HUES48 (cell line): Measurements from ENCODE around the gene CSNK2B.

Source experiments
- H3K27ac ChIP-seq: one replicate; pipeline ENCODE4 v1.7.0; 2013; ENCODE audit warnings: low read depth, low read length, inconsistent platforms
- H3K27me3 ChIP-seq: 2 replicates; pipeline ENCODE4 v1.6.1; 2013; ENCODE audit warnings: mild to moderate bottlenecking, low read length; ENCODE audit not compliant: control insufficient read depth, insufficient read depth
- H3K36me3 ChIP-seq: 2 replicates; pipeline ENCODE4 v1.6.1; 2013; ENCODE audit warnings: low read length; ENCODE audit not compliant: control insufficient read depth, insufficient read depth
- H3K4me1 ChIP-seq: 2 replicates; pipeline ENCODE4 v1.6.1; 2013; ENCODE audit warnings: mild to moderate bottlenecking, low read length; ENCODE audit not compliant: control insufficient read depth, insufficient read depth
- H3K4me3 ChIP-seq: 2 replicates; pipeline ENCODE4 v1.5.1; 2013; ENCODE audit warnings: mild to moderate bottlenecking, low read depth, low read length
- H3K9ac ChIP-seq: 2 replicates; pipeline ENCODE4 v1.6.1; 2013; ENCODE audit warnings: mild to moderate bottlenecking, low read depth, low read length, moderate library complexity
- H3K9me3 ChIP-seq: 2 replicates; pipeline ENCODE4 v1.6.1; 2013; ENCODE audit warnings: low read length; ENCODE audit not compliant: control insufficient read depth, insufficient read depth

CSNK2B gene

GRCh38 chr6:31663126-31663960 is 2.5 kb upstream of the CSNK2B start:
- Histone ChIP-seq H3K27ac (peak overlapping the region; percentile 99), H3K27me3 (no peaks in the 10 kb centered on the region), H3K9ac (no peak overlapping the region), H3K4me1 (peaks cover 12% of the 10 kb centered on the region), H3K4me3 (peak overlapping the region; percentile 98), H3K9me3 (no peaks in the 10 kb centered on the region), H3K36me3 (peaks cover 37% of the 10 kb centered on the region)

- H3K4me1 ChIP-seq, result peaks cover 12% of the 10 kb centered on the region
Observed at GRCh38 chr6:31663961-31664789, 1.7 kb upstream of the CSNK2B start.

GRCh38 chr6:31664790-31665500 is 935 bp upstream of the CSNK2B start, which contains the start of gene GPANK1:
Gene GPANK1 (minus strand): TSS chr6:31664997. CDS start chr6:31664478, 519 bp downstream.
- Histone ChIP-seq H3K9me3 (no peaks in the 10 kb centered on the region), H3K27me3 (no peaks in the 10 kb centered on the region), H3K27ac (peak within 1 kb of the TSS; percentile 99), H3K9ac (peak within 1 kb of the TSS; percentile 96), H3K4me3 (peak within 1 kb of the TSS; percentile 98), H3K4me1 (peaks cover 12% of the 10 kb centered on the region), H3K36me3 (peaks cover 53% of the 10 kb centered on the region)

More at GRCh38 chr6:31663961-31664789, 1.7 kb upstream of the CSNK2B start:
- Histone ChIP-seq H3K9ac (peak overlapping the region; percentile 96), H3K27me3 (no peaks in the 10 kb centered on the region), H3K27ac (peak overlapping the region; percentile 99), H3K4me3 (peak overlapping the region; percentile 98), H3K9me3 (no peaks in the 10 kb centered on the region), H3K36me3 (peaks cover 45% of the 10 kb centered on the region)

GRCh38 chr6:31666337-31666965 is 571 bp downstream of the CSNK2B start:
- Histone ChIP-seq H3K27ac (peak overlapping the region; percentile 84), H3K9me3 (no peaks in the 10 kb centered on the region), H3K27me3 (no peaks in the 10 kb centered on the region), H3K36me3 (peaks cover 68% of the 10 kb centered on the region), H3K4me1 (peaks cover 12% of the 10 kb centered on the region), H3K4me3 (peak overlapping the region; percentile 98), H3K9ac (peak overlapping the region; percentile 61; the same call in 1 of the 2 replicates)

- H3K36me3 ChIP-seq, result peaks cover 60% of the 10 kb centered on the region
- peaks cover 5% of the 10 kb centered on the region for H3K4me1 ChIP-seq
- H3K4me3 ChIP-seq, result no peak within 1 kb of the TSS
- no peaks in the 10 kb centered on the region for H3K9me3 ChIP-seq
- H3K9ac ChIP-seq, result no peak within 1 kb of the TSS
- no peak within 1 kb of the TSS for H3K27ac ChIP-seq
- H3K27me3 ChIP-seq, result no peaks in the 10 kb centered on the region
Observed at GRCh38 chr6:31669676-31670075, 3.8 kb downstream of the CSNK2B start, which contains the start of gene LY6G5B. Gene LY6G5B (plus strand): TSS chr6:31669976. CDS start chr6:31670951, 975 bp downstream.

GRCh38 chr6:31676322-31676903 is 10.5 kb downstream of the CSNK2B start:
- no peak overlapping the region for H3K27ac ChIP-seq
- H3K9ac ChIP-seq, result no peak overlapping the region
- H3K9me3 ChIP-seq, result no peaks in the 10 kb centered on the region
- peaks cover 7% of the 10 kb centered on the region for H3K27me3 ChIP-seq
- 0 out of 2 replicates have a peak, but pooled peaks cover 3% of the 10 kb centered on the region for H3K4me1 ChIP-seq
- H3K36me3 ChIP-seq, result peaks cover 18% of the 10 kb centered on the region
- no peak overlapping the region for H3K4me3 ChIP-seq

GRCh38 chr6:31676904-31677303 is 11.0 kb downstream of the CSNK2B start:
- Histone ChIP-seq H3K9ac (no peak overlapping the region), H3K27ac (no peak overlapping the region), H3K4me1 (0 out of 2 replicates have a peak, but pooled peaks cover 3% of the 10 kb centered on the region), H3K36me3 (peaks cover 13% of the 10 kb centered on the region), H3K9me3 (no peaks in the 10 kb centered on the region), H3K4me3 (no peak overlapping the region), H3K27me3 (peaks cover 11% of the 10 kb centered on the region)

- Histone ChIP-seq H3K4me3 (no peak overlapping the region), H3K27ac (no peak overlapping the region), H3K27me3 (peaks cover 17% of the 10 kb centered on the region), H3K4me1 (0 out of 2 replicates have a peak, but pooled peaks cover 3% of the 10 kb centered on the region), H3K9ac (0 out of 2 replicates have a peak overlapping the region, but pooled peaks have one; percentile 23), H3K36me3 (peaks cover 4% of the 10 kb centered on the region; the same call in 1 of the 2 replicates), H3K9me3 (no peaks in the 10 kb centered on the region)
Observed at GRCh38 chr6:31677955-31678354, 12.1 kb downstream of the CSNK2B start.

GRCh38 chr6:31680226-31681134 is 14.6 kb downstream of the CSNK2B start, which contains the start of gene LY6G5C:
Gene LY6G5C (minus strand): TSS chr6:31681067. CDS start chr6:31680373, 694 bp downstream.
- Histone ChIP-seq H3K27ac (no peak within 1 kb of the TSS), H3K36me3 (no peaks in the 10 kb centered on the region; the same call in 1 of the 2 replicates), H3K4me3 (peak within 1 kb of the TSS; percentile 51), H3K27me3 (peaks cover 17% of the 10 kb centered on the region), H3K4me1 (peaks cover 6% of the 10 kb centered on the region; the same call in 1 of the 2 replicates), H3K9me3 (no peaks in the 10 kb centered on the region), H3K9ac (no peak within 1 kb of the TSS)
